ENCODE results near the gene PDE2A.

Gene PDE2A

GRCh38 chr11:72637198-72637597, 37.0 kb downstream of the PDE2A start:
- H3K4me2 ChIP-seq (ENCODE audit: low read length), result no peak overlapping the region
- H3K9me3 ChIP-seq (ENCODE audit: control insufficient read depth, low read length), result no peaks in the 10 kb centered on the region
- no peaks in the 10 kb centered on the region for H3K4me1 ChIP-seq
- no peak overlapping the region for H3K4me3 ChIP-seq (ENCODE audit: low read depth, low read length)
- no peak overlapping the region for H3K9ac ChIP-seq
- no peaks in the 10 kb centered on the region for H3K36me3 ChIP-seq (ENCODE audit: control insufficient read depth, insufficient read depth, low read length)
- no peaks in the 10 kb centered on the region for H3K79me2 ChIP-seq
- H2AFZ ChIP-seq, result no peak overlapping the region
- H3K27ac ChIP-seq, result no peak overlapping the region
- no peaks in the 10 kb centered on the region for H3K27me3 ChIP-seq (ENCODE audit: control insufficient read depth, insufficient read depth, low read length)
- TF ChIP-seq, protein P1, sequence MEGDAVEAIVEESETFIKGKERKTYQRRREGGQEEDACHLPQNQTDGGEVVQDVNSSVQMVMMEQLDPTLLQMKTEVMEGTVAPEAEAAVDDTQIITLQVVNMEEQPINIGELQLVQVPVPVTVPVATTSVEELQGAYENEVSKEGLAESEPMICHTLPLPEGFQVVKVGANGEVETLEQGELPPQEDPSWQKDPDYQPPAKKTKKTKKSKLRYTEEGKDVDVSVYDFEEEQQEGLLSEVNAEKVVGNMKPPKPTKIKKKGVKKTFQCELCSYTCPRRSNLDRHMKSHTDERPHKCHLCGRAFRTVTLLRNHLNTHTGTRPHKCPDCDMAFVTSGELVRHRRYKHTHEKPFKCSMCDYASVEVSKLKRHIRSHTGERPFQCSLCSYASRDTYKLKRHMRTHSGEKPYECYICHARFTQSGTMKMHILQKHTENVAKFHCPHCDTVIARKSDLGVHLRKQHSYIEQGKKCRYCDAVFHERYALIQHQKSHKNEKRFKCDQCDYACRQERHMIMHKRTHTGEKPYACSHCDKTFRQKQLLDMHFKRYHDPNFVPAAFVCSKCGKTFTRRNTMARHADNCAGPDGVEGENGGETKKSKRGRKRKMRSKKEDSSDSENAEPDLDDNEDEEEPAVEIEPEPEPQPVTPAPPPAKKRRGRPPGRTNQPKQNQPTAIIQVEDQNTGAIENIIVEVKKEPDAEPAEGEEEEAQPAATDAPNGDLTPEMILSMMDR (IDR thresholded peaks at IDR 0.05), result no peak

DNA sequence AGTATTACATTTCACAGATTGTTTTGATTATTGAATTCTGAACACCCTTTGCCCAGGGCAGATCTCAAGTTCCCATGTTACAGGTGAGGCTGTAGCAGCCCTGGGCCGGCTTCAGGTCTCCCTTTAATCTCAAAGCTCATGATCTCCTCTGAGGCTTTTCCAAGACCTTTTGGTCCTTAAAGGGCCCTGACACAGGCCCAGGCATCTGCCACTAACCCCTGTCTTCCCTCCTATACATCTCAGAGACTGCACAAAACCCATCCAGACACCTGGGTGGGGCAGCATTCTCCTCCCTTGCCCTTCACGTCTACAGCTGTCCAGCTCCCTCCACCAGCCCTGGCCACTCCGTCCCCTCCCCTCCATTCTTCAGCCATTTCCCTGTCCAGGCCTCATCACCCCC, 37.8 kb downstream of the PDE2A start:
- Histone ChIP-seq H3K4me1 (no peaks in the 10 kb centered on the region), H3K79me2 (no peaks in the 10 kb centered on the region), H3K9me3 (ENCODE audit: control insufficient read depth, low read length) (no peaks in the 10 kb centered on the region), H3K4me2 (ENCODE audit: low read length) (no peak overlapping the region), H3K27ac (no peak overlapping the region), H3K27me3 (ENCODE audit: control insufficient read depth, insufficient read depth, low read length) (no peaks in the 10 kb centered on the region), H3K9ac (no peak overlapping the region), H3K36me3 (ENCODE audit: control insufficient read depth, insufficient read depth, low read length) (no peaks in the 10 kb centered on the region), H3K4me3 (ENCODE audit: low read depth, low read length) (no peak overlapping the region), H2AFZ (no peak overlapping the region)
- TF ChIP-seq, protein P1 (IDR thresholded peaks at IDR 0.05), result no peak

GRCh38 chr11:72635933-72636332, 38.3 kb downstream of the PDE2A start:
- H3K4me3 ChIP-seq (ENCODE audit: low read depth, low read length), result no peak overlapping the region
- no peak overlapping the region for H3K4me2 ChIP-seq (ENCODE audit: low read length)
- no peaks in the 10 kb centered on the region for H3K4me1 ChIP-seq
- no peaks in the 10 kb centered on the region for H3K36me3 ChIP-seq (ENCODE audit: control insufficient read depth, insufficient read depth, low read length)
- no peaks in the 10 kb centered on the region for H3K27me3 ChIP-seq (ENCODE audit: control insufficient read depth, insufficient read depth, low read length)
- H3K9me3 ChIP-seq (ENCODE audit: control insufficient read depth, low read length), result no peaks in the 10 kb centered on the region
- H2AFZ ChIP-seq, result no peak overlapping the region
- no peaks in the 10 kb centered on the region for H3K79me2 ChIP-seq
- H3K27ac ChIP-seq, result no peak overlapping the region
- no peak overlapping the region for H3K9ac ChIP-seq
- TF ChIP-seq, protein P1 (IDR thresholded peaks at IDR 0.05), result no peak

DNA sequence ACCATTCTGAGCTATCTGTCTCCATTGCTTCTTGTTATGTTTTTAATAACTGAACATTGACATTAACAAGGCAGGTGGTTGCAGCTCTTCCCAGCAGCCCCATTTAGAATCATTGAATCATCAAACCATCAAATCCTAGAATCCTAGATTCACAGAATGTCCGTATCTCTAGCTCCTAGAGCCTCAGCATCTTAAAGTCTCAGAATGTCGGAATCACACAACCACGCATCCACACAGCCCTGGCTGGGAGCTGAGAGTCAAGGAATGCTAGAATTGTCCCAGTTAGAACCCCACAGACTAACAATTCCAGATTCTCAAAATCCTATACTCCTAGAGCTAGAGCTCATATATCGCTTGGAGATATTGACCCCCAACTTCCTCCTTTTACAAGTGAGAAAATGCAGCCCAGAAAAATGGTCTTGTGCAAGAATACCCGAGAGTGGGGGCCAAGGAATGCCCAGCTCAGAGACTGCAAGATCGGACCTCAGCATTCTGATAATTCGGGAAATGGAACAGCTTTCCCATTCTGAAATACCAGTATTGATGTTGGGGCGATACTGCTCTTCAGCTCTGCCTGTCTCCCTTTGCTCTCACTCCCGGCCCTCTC, 38.8 kb downstream of the PDE2A start:
- Histone ChIP-seq H3K9me3 (ENCODE audit: control insufficient read depth, low read length) (no peaks in the 10 kb centered on the region), H3K4me1 (no peaks in the 10 kb centered on the region), H3K36me3 (ENCODE audit: control insufficient read depth, insufficient read depth, low read length) (no peaks in the 10 kb centered on the region), H3K4me2 (ENCODE audit: low read length) (no peak overlapping the region), H2AFZ (no peak overlapping the region), H3K27me3 (ENCODE audit: control insufficient read depth, insufficient read depth, low read length) (no peaks in the 10 kb centered on the region), H3K4me3 (ENCODE audit: low read depth, low read length) (no peak overlapping the region), H3K9ac (no peak overlapping the region), H3K27ac (no peak overlapping the region), H3K79me2 (no peaks in the 10 kb centered on the region)
- TF ChIP-seq, protein P1 (IDR thresholded peaks at IDR 0.05), result no peak

DNA sequence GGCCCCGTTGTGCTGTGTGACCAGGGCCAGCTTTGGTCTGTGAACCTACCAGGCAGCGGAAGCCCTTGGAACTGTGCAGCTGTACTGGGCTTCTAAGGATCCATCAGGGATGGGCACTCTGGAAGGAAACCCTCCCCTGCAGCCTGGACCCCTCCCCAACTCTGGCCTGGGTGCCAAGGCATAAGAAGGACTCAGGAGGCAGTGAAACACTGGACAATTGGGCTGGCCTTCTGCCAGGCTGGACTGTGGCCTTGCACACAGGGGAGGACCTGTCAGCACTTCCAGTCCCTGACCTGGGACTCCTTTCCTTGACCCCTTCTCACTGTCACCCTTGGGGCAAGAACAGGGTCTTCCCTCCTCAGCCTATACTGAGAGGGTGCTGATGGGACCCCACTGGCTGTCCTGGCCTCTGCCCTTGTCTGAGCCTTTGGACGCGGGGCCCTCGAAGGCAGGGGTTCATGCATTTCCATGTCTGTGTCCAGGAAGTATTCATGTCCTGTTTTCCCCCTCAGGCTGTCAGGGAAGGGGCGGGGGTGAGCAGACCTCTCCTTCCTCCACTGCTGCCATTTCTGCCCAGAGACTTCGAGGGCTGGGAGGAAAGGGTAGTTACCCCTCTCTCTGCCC, 39.6 kb downstream of the PDE2A start:
- Histone ChIP-seq H3K27me3 (ENCODE audit: control insufficient read depth, insufficient read depth, low read length) (no peaks in the 10 kb centered on the region), H3K9me3 (ENCODE audit: control insufficient read depth, low read length) (no peaks in the 10 kb centered on the region), H2AFZ (no peak overlapping the region), H3K27ac (no peak overlapping the region), H3K9ac (no peak overlapping the region), H3K36me3 (ENCODE audit: control insufficient read depth, insufficient read depth, low read length) (no peaks in the 10 kb centered on the region), H3K4me2 (ENCODE audit: low read length) (no peak overlapping the region), H3K4me3 (ENCODE audit: low read depth, low read length) (no peak overlapping the region), H3K4me1 (no peaks in the 10 kb centered on the region), H3K79me2 (no peaks in the 10 kb centered on the region)
- TF ChIP-seq, protein P1 (IDR thresholded peaks at IDR 0.05), result no peak
